Hematopoietic multipotent progenitor cell treated with erythropoietin and hydrocortisone succinate and interleukin-3 and kit ligand, for 4 days (in vitro differentiated cells): Measurements from ENCODE around the gene ABTB2.
A peak's percentile ranks its signal among the peaks of the same experiment; 100 is the strongest.

ENCODE experiments used
- DNase-seq: peaks from one replicate; pipeline ENCODE4 v3.0.0-alpha.2; 2015

The ABTB2 gene

GRCh38 chr11:34205326-34206035, 152.3 kb downstream of the ABTB2 start:
- DNase-seq, result no peak

GRCh38 chr11:34204396-34205279, 153.2 kb downstream of the ABTB2 start:
- no peak for DNase-seq

- DNase-seq, result peak; percentile 19
Observed at GRCh38 chr11:34203377-34203871, 154.4 kb downstream of the ABTB2 start.

- DNase-seq, result no peak
Observed at GRCh38 chr11:34201129-34201528, 156.7 kb downstream of the ABTB2 start.

GRCh38 chr11:34199525-34199924, 158.3 kb downstream of the ABTB2 start:
- DNase-seq, result no peak

- no peak for DNase-seq
Observed at GRCh38 chr11:34198523-34198922, 159.3 kb downstream of the ABTB2 start.

GRCh38 chr11:34197256-34197655, 160.6 kb downstream of the ABTB2 start:
- DNase-seq, result no peak

- no peak for DNase-seq
Observed at GRCh38 chr11:34194576-34195335, 163.1 kb downstream of the ABTB2 start.

GRCh38 chr11:34192481-34193401, 165.1 kb downstream of the ABTB2 start:
- no peak for DNase-seq

- DNase-seq, result peak; percentile 19
Observed at GRCh38 chr11:34191578-34191977, 166.2 kb downstream of the ABTB2 start.

GRCh38 chr11:34190192-34191139, 167.3 kb downstream of the ABTB2 start:
- no peak for DNase-seq

GRCh38 chr11:34189191-34189590, 168.6 kb downstream of the ABTB2 start:
- no peak for DNase-seq

GRCh38 chr11:34188181-34188580, 169.6 kb downstream of the ABTB2 start:
- DNase-seq, result no peak

GRCh38 chr11:34185926-34186841, 171.6 kb downstream of the ABTB2 start:
- no peak for DNase-seq

GRCh38 chr11:34184505-34185015, 173.2 kb downstream of the ABTB2 start:
- DNase-seq, result no peak

- DNase-seq, result no peak
Observed at GRCh38 chr11:34183848-34184391, 173.9 kb downstream of the ABTB2 start.

- no peak for DNase-seq
Observed at GRCh38 chr11:34182921-34183685, 174.7 kb downstream of the ABTB2 start.

GRCh38 chr11:34182425-34182824, 175.4 kb downstream of the ABTB2 start:
- DNase-seq, result no peak
